Endothelial cell of umbilical vein (primary cell): ENCODE measurements around the gene ZNF281. TPM values are rescaled to one million over a fixed set of nuclear protein-coding genes. Genes with fewer than 3 reads are reported as not detected.

ENCODE experiments used
- BruUV-seq: library from RNA; stranded (reverse); fragments of 400-500 nt; replicated peaks from 2 replicates; lab custom pipeline; 2021; lab: Mats Ljungman, UMichigan
- CTCF ChIA-PET: fragments of 300-600, 350-600 bp; sonication (Branson Sonifier 250); formaldehyde crosslinking; loops from one replicate; lab custom pipeline; 2021; ENCODE audit warnings: antibody characterized with exemption, inconsistent platforms; lab: Charles Lee
- POLR2A ChIA-PET: fragments of 300-600, 350-600 bp; sonication (Branson Sonifier 250); formaldehyde crosslinking; loops from one replicate; lab custom pipeline; 2021; ENCODE audit warnings: antibody characterized with exemption, inconsistent platforms; lab: Charles Lee
- DNase-seq: peaks from one replicate; pipeline ENCODE4 v3.0.0-alpha.2; 2011; ENCODE audit warnings: low read depth, low spot score
- FAIRE-seq: peaks from 2 replicates; lab custom pipeline; 2011; peaks lifted over from hg19 to GRCh38; lab: Jason Lieb, UNC
- H2AFZ ChIP-seq: 2 replicates; pipeline ENCODE4 v1.6.0; 2012; ENCODE audit warnings: low read depth, low read length, control low read depth, inconsistent platforms
- H3K27ac ChIP-seq: 2 replicates; pipeline ENCODE4 v1.5.1; 2011; ENCODE audit warnings: low read depth, mild to moderate bottlenecking, control low read depth, low read length, moderate library complexity; ENCODE audit not compliant: insufficient read depth
- H3K27me3 ChIP-seq, 2 experiments: 2 replicates each; pipeline versions ENCODE4 v1.6.0 to v1.6.1; 2011; ENCODE audit warnings: low read length in 2 of 2, mixed read lengths in 1 of 2; ENCODE audit not compliant: control insufficient read depth in 2 of 2, insufficient read depth in 2 of 2
- H3K36me3 ChIP-seq, 2 experiments: 2 replicates in 1 of 2; 3 replicates in 1 of 2; pipeline ENCODE4 v1.5.1; 2011; ENCODE audit warnings: low read length in 2 of 2, mild to moderate bottlenecking in 1 of 2, moderate library complexity in 1 of 2; ENCODE audit not compliant: control insufficient read depth in 2 of 2, insufficient read depth in 2 of 2; ENCODE audit errors: extremely low read depth in 1 of 2
- H3K4me1 ChIP-seq: 3 replicates; pipeline ENCODE4 v1.5.1; 2011; ENCODE audit warnings: mild to moderate bottlenecking, low read length; ENCODE audit not compliant: control insufficient read depth, insufficient read depth; ENCODE audit errors: extremely low read depth
- H3K4me2 ChIP-seq: 2 replicates; pipeline ENCODE4 v1.6.1; 2011; ENCODE audit warnings: low read length, control low read depth, mixed read lengths; ENCODE audit not compliant: insufficient read depth
- H3K4me3 ChIP-seq, 3 experiments: fragments of 200-600 bp in 1 of 3; sonication (generic), shearing (Covaris generic) in 1 of 3; replicated peaks in 1 of 3; 2 replicates each; pipeline ENCODE4 v1.5.1; 2011 to 2016; ENCODE audit warnings: control low read depth in 3 of 3, low read length in 3 of 3, mild to moderate bottlenecking in 2 of 3, inconsistent platforms in 1 of 3, low read depth in 1 of 3, moderate library complexity in 1 of 3; ENCODE audit not compliant: insufficient read depth in 1 of 3
- H3K79me2 ChIP-seq: 2 replicates; pipeline ENCODE4 v1.6.0; 2012; ENCODE audit warnings: low read length, inconsistent platforms; ENCODE audit not compliant: control insufficient read depth, insufficient read depth
- H3K9ac ChIP-seq: replicated peaks from 2 replicates; pipeline ENCODE3; 2011; ENCODE audit warnings: low read length, control low read depth; ENCODE audit not compliant: insufficient read depth; ENCODE audit errors: extremely low read depth
- H3K9me1 ChIP-seq: replicated peaks from 3 replicates; pipeline ENCODE4 v1.6.0; 2011; ENCODE audit warnings: mild to moderate bottlenecking, low read length; ENCODE audit not compliant: control insufficient read depth, insufficient read depth; ENCODE audit errors: extremely low read depth
- H3K9me3 ChIP-seq: replicated peaks from 2 replicates; pipeline ENCODE4 v1.5.1; 2012; ENCODE audit warnings: low read length, inconsistent platforms; ENCODE audit not compliant: control insufficient read depth, insufficient read depth
- H4K20me1 ChIP-seq: replicated peaks from 2 replicates; pipeline ENCODE3; 2011; ENCODE audit warnings: mild to moderate bottlenecking, low read length; ENCODE audit not compliant: control insufficient read depth, insufficient read depth; ENCODE audit errors: extremely low read depth
- EZH2 ChIP-seq: IDR thresholded peaks from 2 replicates; pipeline ENCODE4 v1.6.1; 2012; ENCODE audit warnings: borderline replicate concordance, low read depth, mild to moderate bottlenecking, moderate library complexity, low read length, inconsistent platforms; ENCODE audit not compliant: severe bottlenecking
- FOS ChIP-seq: IDR thresholded peaks from 2 replicates; pipeline ENCODE4 v1.6.1; 2011; ENCODE audit warnings: mild to moderate bottlenecking, low read length, moderate library complexity, borderline replicate concordance; ENCODE audit not compliant: insufficient read depth
- GATA2 ChIP-seq: IDR thresholded peaks from 2 replicates; pipeline ENCODE4 v1.7.0; 2011; ENCODE audit warnings: low read depth, mild to moderate bottlenecking, moderate library complexity, mixed read lengths, low read length; ENCODE audit not compliant: insufficient read length, insufficient read depth
- JUN ChIP-seq: IDR thresholded peaks from 2 replicates; pipeline ENCODE4 v1.6.1; 2011; ENCODE audit warnings: borderline replicate concordance, low read depth; ENCODE audit not compliant: insufficient read length, insufficient read depth
- MAX ChIP-seq: IDR thresholded peaks from 2 replicates; pipeline ENCODE4 v1.6.1; 2011; ENCODE audit not compliant: insufficient read depth, insufficient read length
- POLR2A ChIP-seq: IDR thresholded peaks from 2 replicates; pipeline ENCODE4 v1.6.1; 2012; ENCODE audit warnings: low read depth, mild to moderate bottlenecking, control low read depth, low read length
- POLR2AphosphoS5 ChIP-seq: IDR thresholded peaks from 2 replicates; pipeline ENCODE4 v1.6.1; 2012; ENCODE audit warnings: low read depth, mild to moderate bottlenecking, control low read depth, low read length, moderate library complexity; ENCODE audit not compliant: insufficient read depth
- dilution Hi-C: fragments of 300-500 bp; cut with MboI; formaldehyde crosslinking; loops from one replicate; pipeline ENCODE4 v1.15.0; 2019; ENCODE audit warnings: low sequenced_read_pairs; ENCODE audit not compliant: extremely low pct_ligation_motif_present
- intact Hi-C: fragments of 100-400 bp; cut with micrococcal nuclease; formaldehyde crosslinking; loops from one replicate; pipeline ENCODE4 v1.10.0; 2022
- polyA plus RNA-seq, 4 experiments: library from polyadenylated mRNA; depleted of rRNA in 3 of 4; stranded (reverse) in 3 of 4; unstranded in 1 of 4; fragments of >200 nt; gene quantifications; 2 replicates each; pipeline versions ENCODE4 v1.2.1 to v1.2.3, GENCODE V29; 2011 to 2012; ENCODE audit warnings: missing spikeins in 1 of 4
- total RNA-seq: library from RNA; stranded (reverse); gene quantifications from 2 replicates; pipeline ENCODE4 v1.2.3, GENCODE V29; 2021
- TF ChIP-seq, protein P1 (sequence below), 2 donors: IDR thresholded peaks; 1 replicate in 1 of 2; 2 replicates in 1 of 2; pipeline ENCODE4 v1.5.1; 2011; ENCODE audit warnings: low read length in 2 of 2, mild to moderate bottlenecking in 2 of 2, moderate library complexity in 2 of 2, control low read depth in 1 of 2, inconsistent platforms in 1 of 2, low read depth in 1 of 2; ENCODE audit not compliant: insufficient read depth in 1 of 2; ENCODE audit errors: extremely low read depth in 1 of 2

Gene ZNF281
- total and polyA plus RNA-seq, 2 donors (not counting 3 experiments of a cell fraction or from before 2014, with no cell fraction given), result 5.2 to 22.3 TPM

- Histone ChIP-seq H4K20me1 (no peaks in the 10 kb centered on the region), H3K9me1 (no peaks in the 10 kb centered on the region), H3K79me2 (no peaks in the 10 kb centered on the region), H3K9me3 (no peaks in the 10 kb centered on the region), H3K9ac (no peak overlapping the region), H3K36me3 (no peaks in the 10 kb centered on the region), H3K27ac (no peak overlapping the region), H3K4me2 (no peak overlapping the region), H3K4me1 (no peaks in the 10 kb centered on the region), H3K27me3 (no peaks in the 10 kb centered on the region), H3K4me3 (no peak overlapping the region), H2AFZ (no peak overlapping the region)
- ChIA-PET CTCF (interaction anchor here (0.9 kb wide), 1 partner anchor 9 kb away, joined by 3 read pairs; no protein-coding TSS in a partner anchor), POLR2A (no interaction called here)
- no peak for TF ChIP-seq POLR2AphosphoS5
- TF ChIP-seq JUN, result no peak
- TF ChIP-seq, protein P1, sequence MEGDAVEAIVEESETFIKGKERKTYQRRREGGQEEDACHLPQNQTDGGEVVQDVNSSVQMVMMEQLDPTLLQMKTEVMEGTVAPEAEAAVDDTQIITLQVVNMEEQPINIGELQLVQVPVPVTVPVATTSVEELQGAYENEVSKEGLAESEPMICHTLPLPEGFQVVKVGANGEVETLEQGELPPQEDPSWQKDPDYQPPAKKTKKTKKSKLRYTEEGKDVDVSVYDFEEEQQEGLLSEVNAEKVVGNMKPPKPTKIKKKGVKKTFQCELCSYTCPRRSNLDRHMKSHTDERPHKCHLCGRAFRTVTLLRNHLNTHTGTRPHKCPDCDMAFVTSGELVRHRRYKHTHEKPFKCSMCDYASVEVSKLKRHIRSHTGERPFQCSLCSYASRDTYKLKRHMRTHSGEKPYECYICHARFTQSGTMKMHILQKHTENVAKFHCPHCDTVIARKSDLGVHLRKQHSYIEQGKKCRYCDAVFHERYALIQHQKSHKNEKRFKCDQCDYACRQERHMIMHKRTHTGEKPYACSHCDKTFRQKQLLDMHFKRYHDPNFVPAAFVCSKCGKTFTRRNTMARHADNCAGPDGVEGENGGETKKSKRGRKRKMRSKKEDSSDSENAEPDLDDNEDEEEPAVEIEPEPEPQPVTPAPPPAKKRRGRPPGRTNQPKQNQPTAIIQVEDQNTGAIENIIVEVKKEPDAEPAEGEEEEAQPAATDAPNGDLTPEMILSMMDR (IDR thresholded peaks at IDR 0.05; ENCODE audit: extremely low read depth in 1 of 2, insufficient read depth in 1 of 2, low read depth in 1 of 2, low read length in 2 of 2), result no peak
- no peak for DNase-seq
- intact Hi-C loops (no loop called here), dilution Hi-C loops (no loop called here)
- FAIRE-seq, result no peak
- no TSS peak for BruUV-seq
These were observed 21.0 kb downstream of the ZNF281 start for GRCh38 chr1:200388791-200389190.

GRCh38 chr1:200386416-200386815, 23.4 kb downstream of the ZNF281 start:
- Histone ChIP-seq H3K9ac (no peak overlapping the region), H3K4me1 (no peaks in the 10 kb centered on the region), H3K27ac (no peak overlapping the region), H3K36me3 (no peaks in the 10 kb centered on the region), H3K9me1 (no peaks in the 10 kb centered on the region), H3K4me3 (no peak overlapping the region), H2AFZ (no peak overlapping the region), H4K20me1 (no peaks in the 10 kb centered on the region), H3K4me2 (no peak overlapping the region), H3K79me2 (no peaks in the 10 kb centered on the region), H3K9me3 (no peaks in the 10 kb centered on the region), H3K27me3 (no peaks in the 10 kb centered on the region)
- DNase-seq (no peak), FAIRE-seq (no peak)
- no TSS peak for BruUV-seq
- CTCF ChIA-PET, result interaction anchor here (0.7 to 1.5 kb wide), 5 partner anchors 12 to 782 kb away, joined by 3 to 5 read pairs (median 3); no protein-coding TSS in a partner anchor
- dilution Hi-C loops (no loop called here), intact Hi-C loops (no loop called here)
- TF ChIP-seq MAX (no peak), POLR2A (no peak), FOS (no peak), JUN (no peak), EZH2 (no peak), GATA2 (no peak)
- POLR2A ChIA-PET, result interaction anchor here (0.7 kb wide), 2 partner anchors 250 to 252 kb away, joined by 5 to 6 read pairs; no protein-coding TSS in a partner anchor
